Tibial nerve (tissue), 4 donors: ENCODE data around the gene PRKCE. TPM values are rescaled to one million over a fixed set of nuclear protein-coding genes. Genes with fewer than 3 reads are reported as not detected.
"Not testable (repeated sequence)": the region's sequence is repeated elsewhere in the genome, so short reads cannot be mapped to it uniquely, and the experiment has no call there.

Experiments used
- DNase-seq, 2 donors: peaks; one replicate each; pipeline ENCODE4 v3.0.0-alpha.2; 2019; ENCODE audit warnings: low spot score in 2 of 2
- H3K27ac ChIP-seq, 4 donors: fragments of 200-600 bp; sonication (generic) in 3 of 4; one replicate each; pipeline ENCODE4 v1.5.1; 2017 to 2019; ENCODE audit warnings: mild to moderate bottlenecking in 1 of 4
- H3K27me3 ChIP-seq, 2 donors: fragments of 200-600 bp; sonication (generic) in 1 of 2; one replicate each; pipeline versions ENCODE4 v1.5.1 to v1.6.0; 2017 to 2019
- H3K36me3 ChIP-seq, 3 donors: fragments of 200-600 bp; sonication (generic); one replicate each; pipeline ENCODE4 v1.5.1; 2018 to 2019
- H3K4me1 ChIP-seq, 4 donors: fragments of 200-600 bp; sonication (generic) in 3 of 4; one replicate each; pipeline ENCODE4 v1.5.1; 2017 to 2019
- H3K4me3 ChIP-seq, 4 donors: fragments of 200-600 bp; sonication (generic) in 3 of 4; one replicate each; pipeline ENCODE4 v1.5.1; 2017 to 2019; ENCODE audit warnings: mild to moderate bottlenecking in 1 of 4, moderate library complexity in 1 of 4
- H3K9me3 ChIP-seq, 4 donors: fragments of 200-600 bp; sonication (generic) in 3 of 4; one replicate each; pipeline ENCODE4 v1.5.1; 2017 to 2019
- CTCF ChIP-seq, 5 experiments: fragments of 200-600 bp in 3 of 5; fragments of 450-650 bp in 2 of 5; sonication (generic) in 3 of 5; IDR thresholded peaks; one replicate each; pipeline ENCODE4 v1.5.1; 2016 to 2019; ENCODE audit warnings: antibody characterized with exemption in 5 of 5, mild to moderate bottlenecking in 3 of 5, moderate library complexity in 2 of 5
- EP300 ChIP-seq, 2 donors: sonication (generic); formaldehyde crosslinking; IDR thresholded peaks; one replicate each; pipeline ENCODE4 v1.6.1; 2017; ENCODE audit warnings: antibody characterized with exemption in 2 of 2, mild to moderate bottlenecking in 1 of 2
- POLR2A ChIP-seq, 2 donors: fragments of 450-650 bp; IDR thresholded peaks; one replicate each; pipeline ENCODE4 v1.6.1; 2017; ENCODE audit warnings: antibody characterized with exemption in 2 of 2, mild to moderate bottlenecking in 2 of 2, moderate library complexity in 2 of 2
- WGBS, 2 donors: methylation state at CpG; one replicate each; pipeline ENCODE4 v1.1.5; 2018; 5-methylcytosine and 5-hydroxymethylcytosine counted together
- total RNA-seq, 4 donors: library from RNA; depleted of rRNA; stranded (reverse); fragments of >200 nt; gene quantifications; one replicate each; pipeline ENCODE4 v1.1.0, GENCODE V29; 2016

Gene PRKCE
- total RNA-seq, 4 donors from 2014 or later = 14.4 to 22.4 (median 17.9) TPM

GRCh38 chr2:45888167-45888566, 236.7 kb downstream of the PRKCE start:
- Histone ChIP-seq H3K36me3 (no peaks in the 10 kb centered on the region), H3K27me3 (no peaks in the 10 kb centered on the region), H3K9me3 (no peaks in the 10 kb centered on the region), H3K4me1 (peaks cover 0 to 95% (median 61%) of the 10 kb centered on the region in 4 donors), H3K27ac (peak overlapping the region in 2 of 4 donors; percentile 41 to 53), H3K4me3 (no peak overlapping the region)
- DNase-seq = no peak
- 80 to 93% methylated on average over 3 of the region's 3 CpGs for WGBS, 2 donors
- TF ChIP-seq CTCF (IDR thresholded peaks at IDR 0.05) = no peak
- peak in 1 of 2 donors; percentile 21 for TF ChIP-seq EP300 (IDR thresholded peaks at IDR 0.05)

DNA sequence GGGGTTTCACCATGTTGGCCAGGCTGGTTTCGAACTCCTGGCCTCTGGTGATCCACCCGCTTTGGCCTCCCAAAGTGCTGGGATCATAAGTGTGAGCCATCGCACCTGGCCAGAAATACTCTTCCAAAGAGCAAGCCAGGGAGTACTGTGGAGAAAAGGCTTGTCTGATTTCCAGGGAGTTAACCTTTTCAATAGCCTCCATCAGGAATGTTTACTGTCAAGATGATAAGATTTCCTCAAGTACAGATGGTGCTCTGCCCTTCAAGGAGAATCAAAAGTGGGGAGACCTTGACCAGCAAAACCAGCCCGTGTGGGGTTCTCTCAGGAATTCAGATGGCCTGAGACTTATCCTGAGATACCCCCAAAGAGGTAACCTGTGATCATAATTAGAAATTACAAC, 237.2 kb downstream of the PRKCE start:
- DNase-seq = no peak
- H3K36me3 ChIP-seq = no peaks in the 10 kb centered on the region
- H3K4me1 ChIP-seq = peaks cover 0 to 95% (median 57%) of the 10 kb centered on the region in 4 donors
- no peak for TF ChIP-seq CTCF (IDR thresholded peaks at IDR 0.05)
- TF ChIP-seq EP300 (IDR thresholded peaks at IDR 0.05) = no peak
- TF ChIP-seq POLR2A (IDR thresholded peaks at IDR 0.05) = no peak
- H3K4me3 ChIP-seq = no peak overlapping the region
- H3K9me3 ChIP-seq = no peaks in the 10 kb centered on the region
- WGBS, 2 donors = 84 to 92% methylated on average over 4 of the region's 4 CpGs
- no peaks in the 10 kb centered on the region for H3K27me3 ChIP-seq
- H3K27ac ChIP-seq = peak overlapping the region in 2 of 4 donors; percentile 6 to 41

- peak in 1 of 2 donors; percentile 7 for TF ChIP-seq EP300 (IDR thresholded peaks at IDR 0.05)
- TF ChIP-seq POLR2A (IDR thresholded peaks at IDR 0.05) = no peak
- TF ChIP-seq CTCF (IDR thresholded peaks at IDR 0.05) = peak in 1 of 5 experiments; percentile 28
- Histone ChIP-seq H3K27ac (peak overlapping the region in 2 of 4 donors; percentile 31 to 41), H3K4me3 (no peak overlapping the region), H3K9me3 (no peaks in the 10 kb centered on the region), H3K4me1 (peaks cover 0 to 92% (median 52%) of the 10 kb centered on the region in 4 donors), H3K36me3 (no peaks in the 10 kb centered on the region), H3K27me3 (no peaks in the 10 kb centered on the region)
- WGBS, 2 donors = 56 to 67% methylated on average over 8 of the region's 8 CpGs
- peak in 1 of 2 donors; percentile 34 for DNase-seq
Measured at GRCh38 chr2:45889053-45889452, 237.6 kb downstream of the PRKCE start.

GRCh38 chr2:45889620-45890370, 238.3 kb downstream of the PRKCE start:
- no peaks in the 10 kb centered on the region for H3K27me3 ChIP-seq

GRCh38 chr2:45890371-45890646, 238.8 kb downstream of the PRKCE start:
- WGBS, 2 donors = 88 to 90% methylated on average over 6 of the region's 6 CpGs
- peaks cover 0 to 83% (median 40%) of the 10 kb centered on the region in 4 donors for H3K4me1 ChIP-seq
- H3K27me3 ChIP-seq, H3K9me3 ChIP-seq, DNase-seq, H3K36me3 ChIP-seq, H3K4me3 ChIP-seq: not testable (repeated sequence)
- peak overlapping the region in 3 of 4 donors; percentile 41 to 68 (median 55) for H3K27ac ChIP-seq

More at GRCh38 chr2:45889620-45890370, 238.3 kb downstream of the PRKCE start:
- Histone ChIP-seq H3K4me3 (no peak overlapping the region), H3K4me1 (peaks cover 0 to 85% (median 45%) of the 10 kb centered on the region in 4 donors), H3K9me3 (no peaks in the 10 kb centered on the region), H3K27ac (peak overlapping the region in 3 of 4 donors; percentile 31 to 47 (median 41)), H3K36me3 (no peaks in the 10 kb centered on the region)
- WGBS, 2 donors = 45 to 47% methylated on average over 7 of the region's 7 CpGs
- peak in 1 of 2 donors; percentile 71 for TF ChIP-seq EP300 (IDR thresholded peaks at IDR 0.05)
- TF ChIP-seq CTCF (IDR thresholded peaks at IDR 0.05) = no peak
- no peak for TF ChIP-seq POLR2A (IDR thresholded peaks at IDR 0.05)
- DNase-seq = no peak
